ENCODE results near the gene S1PR2.
A peak's percentile ranks its signal among the peaks of the same experiment; 100 is the strongest.

The S1PR2 gene

DNA sequence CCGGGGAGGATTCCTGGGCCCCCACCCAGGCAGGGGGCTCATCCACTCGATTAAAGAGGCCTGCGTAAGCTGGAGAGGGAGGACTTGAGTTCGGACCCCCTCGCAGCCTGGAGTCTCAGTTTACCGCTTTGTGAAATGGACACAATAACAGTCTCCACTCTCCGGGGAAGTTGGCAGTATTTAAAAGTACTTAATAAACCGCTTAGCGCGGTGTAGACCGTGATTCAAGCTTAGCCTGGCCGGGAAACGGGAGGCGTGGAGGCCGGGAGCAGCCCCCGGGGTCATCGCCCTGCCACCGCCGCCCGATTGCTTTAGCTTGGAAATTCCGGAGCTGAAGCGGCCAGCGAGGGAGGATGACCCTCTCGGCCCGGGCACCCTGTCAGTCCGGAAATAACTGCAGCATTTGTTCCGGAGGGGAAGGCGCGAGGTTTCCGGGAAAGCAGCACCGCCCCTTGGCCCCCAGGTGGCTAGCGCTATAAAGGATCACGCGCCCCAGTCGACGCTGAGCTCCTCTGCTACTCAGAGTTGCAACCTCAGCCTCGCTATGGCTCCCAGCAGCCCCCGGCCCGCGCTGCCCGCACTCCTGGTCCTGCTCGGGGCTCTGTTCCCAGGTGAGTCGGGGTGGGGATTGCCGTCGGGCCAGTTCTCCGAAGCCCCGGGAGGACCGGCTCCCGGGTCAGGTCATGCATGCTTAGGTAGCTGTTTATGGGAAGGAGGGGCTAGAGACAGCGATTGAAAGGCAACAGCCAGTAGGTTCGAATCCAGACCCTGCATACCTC lies 39.7 kb upstream of the S1PR2 start, which contains the start of gene ICAM1:
TSS of gene ICAM1 (plus strand) at position 505 of the 779 bp plus-strand sequence. CDS start at position 545, 40 bp downstream.
- DNase-seq (ENCODE audit: low read depth): no peak
- no peak for TF ChIP-seq CTCF (IDR thresholded peaks at IDR 0.05; ENCODE audit: insufficient read depth, low read depth, low read length, missing control alignments)
- H3K4me3 ChIP-seq (ENCODE audit: low read length): peak within 1 kb of the TSS; percentile 39

- DNase-seq (ENCODE audit: low read depth): no peak
- no peak for TF ChIP-seq CTCF (IDR thresholded peaks at IDR 0.05; ENCODE audit: insufficient read depth, low read depth, low read length, missing control alignments)
- H3K4me3 ChIP-seq (ENCODE audit: low read length): peak overlapping the region; percentile 39
Measured at GRCh38 chr19:10270180-10270615, 39.1 kb upstream of the S1PR2 start.

DNA sequence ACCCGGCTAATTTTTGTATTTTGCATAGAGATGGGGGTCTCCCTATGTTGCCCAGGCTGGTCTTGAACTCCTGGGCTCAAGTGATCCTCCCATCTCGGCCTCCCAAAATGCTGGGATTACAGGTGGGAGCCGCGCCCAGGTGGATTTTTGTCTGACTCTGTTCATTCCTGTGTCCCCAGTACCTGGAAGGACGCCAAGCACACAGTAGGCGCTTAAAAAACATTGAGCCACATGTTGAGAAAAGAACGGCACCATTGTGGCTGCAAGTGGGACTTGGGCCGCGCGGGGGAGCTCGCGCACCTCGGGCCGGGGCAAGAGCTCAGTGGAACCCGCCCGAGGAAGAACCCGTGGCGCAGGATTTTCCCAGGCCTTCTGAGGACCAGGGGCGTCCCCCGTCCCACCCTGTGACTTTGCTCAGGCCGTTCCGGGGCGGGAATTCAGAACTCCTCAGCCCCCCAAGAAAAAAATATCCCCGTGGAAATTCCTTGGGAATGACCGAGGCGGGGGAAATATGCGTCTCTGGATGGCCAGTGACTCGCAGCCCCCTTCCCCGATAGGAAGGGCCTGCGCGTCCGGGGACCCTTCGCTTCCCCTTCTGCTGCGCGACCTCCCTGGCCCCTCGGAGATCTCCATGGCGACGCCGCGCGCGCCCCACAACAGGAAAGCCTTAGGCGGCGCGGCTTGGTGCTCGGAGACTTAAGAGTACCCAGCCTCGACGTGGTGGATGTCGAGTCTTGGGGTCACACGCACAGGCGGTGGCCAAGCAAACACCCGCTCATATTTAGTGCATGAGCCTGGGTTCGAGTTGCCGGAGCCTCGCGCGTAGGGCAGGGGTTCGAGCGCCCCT lies 38.4 kb upstream of the S1PR2 start:
- H3K4me3 ChIP-seq (ENCODE audit: low read length): peak overlapping the region; percentile 39
- peak; percentile 86 for TF ChIP-seq CTCF (IDR thresholded peaks at IDR 0.05; ENCODE audit: insufficient read depth, low read depth, low read length, missing control alignments)
- DNase-seq (ENCODE audit: low read depth): peak; percentile 76

- no peak for TF ChIP-seq CTCF (IDR thresholded peaks at IDR 0.05; ENCODE audit: insufficient read depth, low read depth, low read length, missing control alignments)
- H3K4me3 ChIP-seq (ENCODE audit: low read length): no peak overlapping the region
- DNase-seq (ENCODE audit: low read depth): no peak
Measured at GRCh38 chr19:10268071-10268470, 36.9 kb upstream of the S1PR2 start.

- TF ChIP-seq CTCF (IDR thresholded peaks at IDR 0.05; ENCODE audit: insufficient read depth, low read depth, low read length, missing control alignments): no peak
- no peak overlapping the region for H3K4me3 ChIP-seq (ENCODE audit: low read length)
- DNase-seq (ENCODE audit: low read depth): no peak
Measured at GRCh38 chr19:10266706-10267105, 35.6 kb upstream of the S1PR2 start.

- H3K4me3 ChIP-seq (ENCODE audit: low read length): no peak overlapping the region
- no peak for TF ChIP-seq CTCF (IDR thresholded peaks at IDR 0.05; ENCODE audit: insufficient read depth, low read depth, low read length, missing control alignments)
- no peak for DNase-seq (ENCODE audit: low read depth)
Measured at GRCh38 chr19:10262771-10263170, 31.6 kb upstream of the S1PR2 start.
